ENCODE results near the gene OR9Q2. TPM values are rescaled to one million over a fixed set of nuclear protein-coding genes. Genes with fewer than 3 reads are reported as not detected.

Gene OR9Q2
- total and polyA plus RNA-seq, 2 donors (not counting 1 experiment from before 2014, with no cell fraction given), result not detected

GRCh38 chr11:58177409-58178054, 11.3 kb upstream of the OR9Q2 start:
- ChIA-PET POLR2A (no interaction called here), CTCF (no interaction called here)
- intact Hi-C loops (cut with micrococcal nuclease), result no loop called here
- Histone ChIP-seq H3K36me3 (replicated peaks in 1 of 2; ENCODE audit: control extremely low read depth in 1 of 2, control insufficient read depth in 1 of 2, extremely low read depth in 1 of 2, insufficient read depth in 2 of 2, low read length in 1 of 2) (no peaks in the 10 kb centered on the region), H3K27ac (ENCODE audit: low read length in 2 of 2) (no peak overlapping the region), H3K79me2 (ENCODE audit: control insufficient read depth, insufficient read depth, low read length) (no peaks in the 10 kb centered on the region), H3K9ac (ENCODE audit: low read length) (no peak overlapping the region), H3K4me2 (replicated peaks; ENCODE audit: low read depth, low read length, poor library complexity, severe bottlenecking) (no peak overlapping the region), H3K9me3 (ENCODE audit: control extremely low read depth in 1 of 3, control insufficient read depth in 2 of 3, insufficient read depth in 1 of 3, low read length in 2 of 3) (no peaks in the 10 kb centered on the region), H3K27me3 (replicated peaks in 1 of 4; ENCODE audit: control extremely low read depth in 1 of 4, control insufficient read depth in 3 of 4, insufficient read depth in 4 of 4, low read length in 3 of 4) (peaks cover 0 to 4% (median 0%) of the 10 kb centered on the region in 4 experiments), H3K4me3 (ENCODE audit: control extremely low read depth in 1 of 5, extremely low read depth in 1 of 5, insufficient read depth in 1 of 5, low read depth in 2 of 5, low read length in 4 of 5) (no peak overlapping the region), H2AFZ (ENCODE audit: insufficient read depth, low read depth, low read length, poor library complexity, severe bottlenecking) (no peak overlapping the region), H3K4me1 (ENCODE audit: control insufficient read depth in 2 of 2, insufficient read depth in 2 of 2, low read length in 2 of 2) (no peaks in the 10 kb centered on the region), H4K20me1 (ENCODE audit: control insufficient read depth, insufficient read depth, low read length, poor library complexity, severe bottlenecking) (no peaks in the 10 kb centered on the region)
- H3K9me3 Mint-ChIP-seq (ENCODE audit: insufficient read depth), result no peaks in the 10 kb centered on the region
- no peak for TF ChIP-seq EZH2 (IDR thresholded peaks at IDR 0.05; ENCODE audit: borderline replicate concordance, insufficient read depth, low read depth, low read length, poor library complexity, severe bottlenecking)
- TF ChIP-seq CTCF (IDR thresholded peaks at IDR 0.05), result no peak
- WGBS (ENCODE audit: insufficient coverage), result 86% methylated on average over 1 of the region's 5 CpGs
- DNase-seq, result no peak
- no peak overlapping the region for H3K4me3 Mint-ChIP-seq
- no peak overlapping the region for H3K27ac Mint-ChIP-seq
- H3K27me3 Mint-ChIP-seq, result peaks cover 28% of the 10 kb centered on the region
- no peaks in the 10 kb centered on the region for H3K4me1 Mint-ChIP-seq
- ATAC-seq (ENCODE audit: low read depth), result no peak

DNA sequence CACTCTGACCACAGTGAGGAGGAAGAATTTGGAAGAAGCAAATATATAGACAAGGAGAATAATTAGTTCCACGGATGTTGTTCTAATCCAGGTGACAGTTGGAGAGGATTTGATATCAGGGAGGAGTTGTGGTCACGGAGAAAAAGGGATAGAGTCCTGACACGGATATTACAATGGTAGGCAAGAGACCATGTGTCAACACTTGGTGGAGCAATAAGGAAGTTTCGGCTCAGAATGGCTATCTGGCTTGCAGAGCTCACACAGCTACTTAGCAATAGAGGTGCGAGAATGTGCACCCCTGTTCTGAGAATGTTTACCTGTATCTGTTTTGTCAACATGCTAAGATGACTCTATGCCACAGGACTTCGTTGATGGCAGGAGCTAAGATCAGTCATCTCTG, 10.4 kb upstream of the OR9Q2 start:
- 90% methylated on average over 4 of the region's 6 CpGs for WGBS (ENCODE audit: insufficient coverage)
- Mint-ChIP-seq H3K27ac (no peak overlapping the region), H3K27me3 (peaks cover 30% of the 10 kb centered on the region), H3K4me1 (no peaks in the 10 kb centered on the region), H3K9me3 (ENCODE audit: insufficient read depth) (no peaks in the 10 kb centered on the region), H3K4me3 (no peak overlapping the region)
- H3K9ac ChIP-seq (ENCODE audit: low read length), result no peak overlapping the region
- H3K4me3 ChIP-seq (ENCODE audit: control extremely low read depth in 1 of 5, extremely low read depth in 1 of 5, insufficient read depth in 1 of 5, low read depth in 2 of 5, low read length in 4 of 5), result no peak overlapping the region
- H3K27ac ChIP-seq (ENCODE audit: low read length in 2 of 2), result no peak overlapping the region
- no peaks in the 10 kb centered on the region for H3K4me1 ChIP-seq (ENCODE audit: control insufficient read depth in 2 of 2, insufficient read depth in 2 of 2, low read length in 2 of 2)
- no peak for TF ChIP-seq EZH2 (IDR thresholded peaks at IDR 0.05; ENCODE audit: borderline replicate concordance, insufficient read depth, low read depth, low read length, poor library complexity, severe bottlenecking)
- TF ChIP-seq CTCF (IDR thresholded peaks at IDR 0.05), result no peak
- H3K27me3 ChIP-seq (replicated peaks in 1 of 4; ENCODE audit: control extremely low read depth in 1 of 4, control insufficient read depth in 3 of 4, insufficient read depth in 4 of 4, low read length in 3 of 4), result peaks cover 0 to 4% (median 0%) of the 10 kb centered on the region in 4 experiments
- H3K36me3 ChIP-seq (replicated peaks in 1 of 2; ENCODE audit: control extremely low read depth in 1 of 2, control insufficient read depth in 1 of 2, extremely low read depth in 1 of 2, insufficient read depth in 2 of 2, low read length in 1 of 2), result no peaks in the 10 kb centered on the region
- no peak overlapping the region for H3K4me2 ChIP-seq (replicated peaks; ENCODE audit: low read depth, low read length, poor library complexity, severe bottlenecking)
- H3K9me3 ChIP-seq (ENCODE audit: control extremely low read depth in 1 of 3, control insufficient read depth in 2 of 3, insufficient read depth in 1 of 3, low read length in 2 of 3), result no peaks in the 10 kb centered on the region
- intact Hi-C loops (cut with micrococcal nuclease), result no loop called here
- ATAC-seq (ENCODE audit: low read depth) (no peak), DNase-seq (no peak)
- no peaks in the 10 kb centered on the region for H4K20me1 ChIP-seq (ENCODE audit: control insufficient read depth, insufficient read depth, low read length, poor library complexity, severe bottlenecking)
- CTCF ChIA-PET, result no interaction called here
- no peak overlapping the region for H2AFZ ChIP-seq (ENCODE audit: insufficient read depth, low read depth, low read length, poor library complexity, severe bottlenecking)
- POLR2A ChIA-PET, result no interaction called here
- H3K79me2 ChIP-seq (ENCODE audit: control insufficient read depth, insufficient read depth, low read length), result no peaks in the 10 kb centered on the region
